HFFc6 (cell line): ENCODE data around the gene RAD51B. TPM values are rescaled to one million over a fixed set of nuclear protein-coding genes. Genes with fewer than 3 reads are reported as not detected.

Experiments used
- DNase-seq: peaks from one replicate; pipeline ENCODE4 v3.0.0-alpha.2; 2018
- H3K27ac Mint-ChIP-seq: 2 replicates; pipeline ENCODE4 v1.8.0; 2020; ENCODE audit warnings: mild to moderate bottlenecking, mixed read lengths
- H3K27me3 Mint-ChIP-seq: 2 replicates; pipeline ENCODE4 v1.8.0; 2021; ENCODE audit warnings: mild to moderate bottlenecking, moderate library complexity, mixed read lengths; ENCODE audit not compliant: insufficient read depth
- H3K36me3 Mint-ChIP-seq: 2 replicates; pipeline ENCODE4 v1.8.0; 2021; ENCODE audit warnings: low read depth, mixed read lengths
- H3K4me1 Mint-ChIP-seq: 2 replicates; pipeline ENCODE4 v1.8.0; 2020; ENCODE audit warnings: low read depth, mixed read lengths
- H3K4me3 Mint-ChIP-seq: 2 replicates; pipeline ENCODE4 v1.8.0; 2020; ENCODE audit warnings: mild to moderate bottlenecking, moderate library complexity, mixed read lengths
- H3K9me3 Mint-ChIP-seq: 2 replicates; pipeline ENCODE4 v1.8.0; 2020; ENCODE audit warnings: mild to moderate bottlenecking, mixed read lengths
- total RNA-seq, 6 experiments: library from RNA; stranded (reverse); fragmentation: NEBNext Ultra II Directional; extraction: Animal tissue kit (Norgen Biotek cat#: 25700); gene quantifications; 2 replicates in 1 of 6; 3 replicates in 5 of 6; pipeline ENCODE4 v1.2.3, GENCODE V29; 2021
- TF ChIP-seq, protein P1 (sequence below): fragments of 200-600 bp; sonication (generic); IDR thresholded peaks from 2 replicates; pipeline ENCODE4 v1.5.0; 2021; ENCODE audit warnings: antibody characterized with exemption, mild to moderate bottlenecking

Gene RAD51B
- total RNA-seq, 6 experiments from 2014 or later, result 7.1 to 12.4 (median 9.6) TPM

DNA sequence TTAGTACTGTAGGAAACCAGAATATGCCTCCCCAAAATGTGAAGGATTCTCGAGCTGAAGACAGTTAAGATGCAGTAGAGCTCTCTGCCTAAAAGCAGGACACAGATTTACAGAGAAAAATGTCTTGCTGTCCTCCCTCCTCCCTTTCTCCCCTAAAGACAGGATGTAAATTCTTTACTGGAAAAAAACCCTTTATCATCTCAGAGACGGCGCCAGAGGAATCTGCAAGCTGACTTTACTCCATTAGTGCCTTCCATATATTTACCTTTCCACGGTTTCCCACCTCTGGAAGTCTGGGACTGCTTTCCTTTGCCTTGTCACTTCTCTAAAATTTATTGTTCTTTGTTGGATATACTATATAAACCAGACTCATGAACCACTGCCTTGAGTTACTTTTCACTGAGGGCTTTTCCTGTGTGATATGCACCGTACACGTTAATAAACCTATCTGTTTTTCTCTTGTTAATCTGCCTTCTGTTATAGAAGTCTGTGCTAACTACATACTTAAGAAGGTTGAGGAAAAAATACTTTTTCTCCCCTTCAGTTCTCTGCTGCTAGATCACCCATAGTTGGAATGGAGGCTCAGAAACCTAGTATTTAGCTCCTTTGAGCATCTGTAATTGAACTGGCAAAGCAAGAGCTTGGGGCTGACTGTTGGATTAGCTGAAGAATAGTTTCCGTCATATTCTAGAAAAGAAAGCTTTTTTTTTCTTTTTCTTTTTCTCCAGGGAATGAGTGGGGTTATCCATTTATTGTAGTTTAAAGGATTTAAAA, 99.9 kb downstream of the RAD51B start:
- H3K27ac Mint-ChIP-seq, result no peak overlapping the region
- H3K27me3 Mint-ChIP-seq, result no peaks in the 10 kb centered on the region
- H3K9me3 Mint-ChIP-seq, result no peaks in the 10 kb centered on the region
- peaks cover 5% of the 10 kb centered on the region; the same call in 1 of the 2 replicates for H3K36me3 Mint-ChIP-seq
- no peak for DNase-seq
- peaks cover 6% of the 10 kb centered on the region; the same call in 1 of the 2 replicates for H3K4me1 Mint-ChIP-seq
- TF ChIP-seq, protein P1, sequence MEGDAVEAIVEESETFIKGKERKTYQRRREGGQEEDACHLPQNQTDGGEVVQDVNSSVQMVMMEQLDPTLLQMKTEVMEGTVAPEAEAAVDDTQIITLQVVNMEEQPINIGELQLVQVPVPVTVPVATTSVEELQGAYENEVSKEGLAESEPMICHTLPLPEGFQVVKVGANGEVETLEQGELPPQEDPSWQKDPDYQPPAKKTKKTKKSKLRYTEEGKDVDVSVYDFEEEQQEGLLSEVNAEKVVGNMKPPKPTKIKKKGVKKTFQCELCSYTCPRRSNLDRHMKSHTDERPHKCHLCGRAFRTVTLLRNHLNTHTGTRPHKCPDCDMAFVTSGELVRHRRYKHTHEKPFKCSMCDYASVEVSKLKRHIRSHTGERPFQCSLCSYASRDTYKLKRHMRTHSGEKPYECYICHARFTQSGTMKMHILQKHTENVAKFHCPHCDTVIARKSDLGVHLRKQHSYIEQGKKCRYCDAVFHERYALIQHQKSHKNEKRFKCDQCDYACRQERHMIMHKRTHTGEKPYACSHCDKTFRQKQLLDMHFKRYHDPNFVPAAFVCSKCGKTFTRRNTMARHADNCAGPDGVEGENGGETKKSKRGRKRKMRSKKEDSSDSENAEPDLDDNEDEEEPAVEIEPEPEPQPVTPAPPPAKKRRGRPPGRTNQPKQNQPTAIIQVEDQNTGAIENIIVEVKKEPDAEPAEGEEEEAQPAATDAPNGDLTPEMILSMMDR, result no peak
- H3K4me3 Mint-ChIP-seq, result no peak overlapping the region

DNA sequence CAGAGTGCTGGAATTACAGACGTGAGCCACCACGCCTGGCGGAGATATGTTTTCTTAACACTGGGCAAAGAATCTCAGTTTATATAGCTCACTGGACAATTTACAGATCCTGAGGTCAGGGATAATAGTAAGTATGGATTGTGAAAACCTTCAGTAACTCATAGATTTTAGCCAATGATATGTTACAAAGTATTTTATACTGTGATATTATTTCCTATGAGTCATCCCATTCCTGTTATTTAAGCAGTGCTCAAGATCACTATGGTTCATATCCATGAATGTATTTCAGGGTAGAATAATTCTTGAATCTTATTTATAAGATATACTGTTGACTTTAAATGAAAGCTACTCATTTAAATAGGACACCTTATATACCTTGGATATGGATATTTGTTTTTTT, 107.2 kb downstream of the RAD51B start:
- TF ChIP-seq, protein P1, result no peak
- H3K36me3 Mint-ChIP-seq, result peaks cover 14% of the 10 kb centered on the region
- no peaks in the 10 kb centered on the region for H3K4me1 Mint-ChIP-seq
- peaks cover 5% of the 10 kb centered on the region for H3K9me3 Mint-ChIP-seq
- no peak for DNase-seq
- no peak overlapping the region for H3K27ac Mint-ChIP-seq
- no peak overlapping the region for H3K4me3 Mint-ChIP-seq
- no peaks in the 10 kb centered on the region; the same call in none of the 2 replicates for H3K27me3 Mint-ChIP-seq

DNA sequence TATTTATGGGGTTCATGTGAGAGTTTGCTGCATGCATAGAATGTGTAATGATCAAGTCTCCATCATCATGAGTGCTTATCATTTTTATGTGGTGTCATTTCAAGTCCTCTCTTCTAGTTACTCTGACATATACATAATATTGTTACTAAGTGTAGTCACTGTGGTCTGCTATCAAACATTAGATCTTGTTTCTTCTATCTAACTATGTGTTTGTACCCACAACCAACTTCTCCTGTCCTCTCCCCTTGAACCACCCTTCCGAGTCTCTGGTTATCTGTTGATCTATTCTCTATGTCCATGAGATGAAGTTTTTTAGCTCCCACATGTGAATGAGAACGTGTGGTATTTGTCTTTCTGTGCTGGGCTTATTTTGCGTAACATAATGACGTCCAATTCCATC, 107.7 kb downstream of the RAD51B start:
- no peaks in the 10 kb centered on the region for H3K4me1 Mint-ChIP-seq
- TF ChIP-seq, protein P1, result no peak
- H3K36me3 Mint-ChIP-seq, result peaks cover 14% of the 10 kb centered on the region
- no peaks in the 10 kb centered on the region; the same call in none of the 2 replicates for H3K27me3 Mint-ChIP-seq
- peaks cover 5% of the 10 kb centered on the region for H3K9me3 Mint-ChIP-seq
- H3K27ac Mint-ChIP-seq, result no peak overlapping the region
- DNase-seq, result no peak
- no peak overlapping the region for H3K4me3 Mint-ChIP-seq

DNA sequence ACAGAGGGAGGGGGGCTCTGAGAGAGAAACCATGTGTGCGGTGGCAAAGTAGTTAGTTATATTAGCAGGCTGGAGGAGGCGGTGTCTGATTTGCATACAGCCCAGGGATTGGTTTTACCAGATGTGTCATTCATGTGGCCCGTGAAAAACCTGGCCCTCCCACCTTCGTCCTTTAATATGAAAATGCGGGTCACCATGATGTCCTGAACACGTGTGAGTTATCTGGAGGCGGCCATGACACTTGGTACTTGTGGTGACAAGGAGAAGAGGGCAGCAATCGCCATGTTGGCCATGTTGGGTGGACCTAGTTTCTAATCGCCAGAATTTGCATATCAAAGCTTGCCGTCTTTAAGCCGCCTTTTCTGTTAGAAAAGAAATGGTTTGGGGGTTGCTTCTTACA, 108.8 kb downstream of the RAD51B start:
- no peak for DNase-seq
- H3K4me3 Mint-ChIP-seq, result no peak overlapping the region
- TF ChIP-seq, protein P1, result no peak
- peaks cover 5% of the 10 kb centered on the region for H3K9me3 Mint-ChIP-seq
- no peak overlapping the region for H3K27ac Mint-ChIP-seq
- H3K36me3 Mint-ChIP-seq, result peaks cover 14% of the 10 kb centered on the region
- H3K27me3 Mint-ChIP-seq, result no peaks in the 10 kb centered on the region; the same call in none of the 2 replicates
- no peaks in the 10 kb centered on the region for H3K4me1 Mint-ChIP-seq

DNA sequence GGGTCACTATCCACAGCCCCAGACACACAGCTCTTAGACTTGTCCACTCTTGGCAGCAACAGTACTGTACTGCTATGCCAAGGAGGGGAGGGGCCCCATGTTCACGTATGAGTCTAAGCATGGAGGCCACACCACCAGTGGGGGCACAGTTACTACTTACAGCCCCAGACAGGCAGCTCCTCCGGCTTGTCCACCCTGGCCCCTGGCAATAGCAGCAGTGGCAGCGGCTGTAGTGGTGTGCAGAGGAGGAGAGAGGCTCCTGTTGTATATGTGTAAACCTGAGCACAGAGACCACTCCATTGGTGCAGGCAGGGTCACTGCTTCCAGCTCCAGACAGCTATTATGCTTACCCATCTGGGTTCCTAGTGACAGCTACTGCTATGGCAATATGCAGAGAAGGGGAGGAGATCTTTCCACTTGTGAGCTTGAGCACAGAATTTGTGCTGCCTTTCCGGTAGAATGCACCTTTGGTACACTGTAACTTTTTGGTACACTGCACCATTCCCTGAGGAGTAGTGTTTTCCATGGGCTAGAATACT, 113.2 kb downstream of the RAD51B start:
- TF ChIP-seq, protein P1, result no peak
- Mint-ChIP-seq H3K36me3 (no peaks in the 10 kb centered on the region), H3K4me1 (peaks cover 8% of the 10 kb centered on the region), H3K9me3 (no peaks in the 10 kb centered on the region), H3K4me3 (no peak overlapping the region), H3K27me3 (no peaks in the 10 kb centered on the region; the same call in 1 of the 2 replicates), H3K27ac (no peak overlapping the region)
- DNase-seq, result no peak
